HG02798 (cell line): ENCODE data around the gene ZSCAN2.

ENCODE experiments used
- ATAC-seq: cut with Tn5 transposase; IDR thresholded peaks from one replicate; pipeline ENCODE4 v1.9.1; 2021; ENCODE audit warnings: mild to moderate bottlenecking; ENCODE audit not compliant: unreplicated experiment, poor library complexity

ZSCAN2 gene

GRCh38 chr15:84659904-84660781 lies 59.3 kb downstream of the ZSCAN2 start:
- ATAC-seq, result no peak

- no peak for ATAC-seq
Observed at GRCh38 chr15:84661001-84661400, 60.2 kb downstream of the ZSCAN2 start.

GRCh38 chr15:84666373-84666772 lies 65.6 kb downstream of the ZSCAN2 start:
- ATAC-seq, result no peak

DNA sequence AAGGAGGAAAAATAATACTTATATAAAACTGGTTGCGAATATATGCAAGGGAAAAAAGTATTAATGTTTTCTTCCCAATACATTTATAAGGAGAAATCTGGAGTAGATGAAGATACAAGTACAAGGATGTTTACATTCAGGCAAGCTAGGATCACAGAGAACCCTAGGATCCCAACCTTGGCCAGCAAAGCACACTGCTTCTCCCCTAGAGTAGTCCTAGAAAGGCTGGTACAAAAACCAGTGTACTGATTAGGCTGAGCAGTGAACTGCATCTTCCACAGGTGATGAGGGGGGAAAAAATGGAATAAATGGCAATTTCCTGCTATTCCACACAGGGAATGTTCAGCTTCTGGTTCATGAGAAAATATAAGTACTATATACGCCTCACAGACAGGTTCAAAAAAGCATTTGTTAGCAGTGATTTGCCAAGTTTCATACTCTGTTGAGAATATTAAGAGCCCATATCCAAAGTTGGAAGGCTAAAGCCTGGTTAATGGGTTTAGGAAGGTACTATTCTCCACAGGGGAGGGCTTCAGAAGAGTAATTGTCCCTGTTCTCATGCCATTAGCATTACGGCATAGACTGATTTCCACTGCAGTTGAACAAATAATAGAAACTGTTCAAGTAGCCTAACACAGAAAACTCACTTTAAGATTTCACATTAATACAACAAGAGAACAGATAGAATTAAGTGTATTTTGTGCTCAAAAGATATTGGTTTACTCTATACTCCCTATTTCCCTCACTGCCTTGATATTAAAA lies 67.6 kb downstream of the ZSCAN2 start:
- ATAC-seq, result no peak

DNA sequence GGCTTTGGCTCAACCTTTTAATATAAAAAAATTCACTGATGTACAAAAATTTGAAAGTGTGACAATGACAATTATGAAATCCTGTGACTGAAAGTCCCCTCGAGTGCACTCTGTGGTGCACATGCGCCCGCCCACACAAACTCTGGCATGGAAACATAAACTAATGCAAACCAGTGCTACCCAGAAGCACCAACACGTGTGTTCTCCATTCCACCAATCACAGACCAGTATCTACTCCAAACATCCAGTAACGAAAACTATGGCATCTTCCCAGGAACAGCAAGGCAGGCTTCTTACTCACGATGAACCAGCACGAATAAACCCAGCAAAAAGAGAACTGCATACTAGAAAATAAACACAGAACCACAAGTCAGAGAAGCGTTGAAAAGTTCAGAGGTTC lies 68.9 kb downstream of the ZSCAN2 start:
- ATAC-seq, result no peak

DNA sequence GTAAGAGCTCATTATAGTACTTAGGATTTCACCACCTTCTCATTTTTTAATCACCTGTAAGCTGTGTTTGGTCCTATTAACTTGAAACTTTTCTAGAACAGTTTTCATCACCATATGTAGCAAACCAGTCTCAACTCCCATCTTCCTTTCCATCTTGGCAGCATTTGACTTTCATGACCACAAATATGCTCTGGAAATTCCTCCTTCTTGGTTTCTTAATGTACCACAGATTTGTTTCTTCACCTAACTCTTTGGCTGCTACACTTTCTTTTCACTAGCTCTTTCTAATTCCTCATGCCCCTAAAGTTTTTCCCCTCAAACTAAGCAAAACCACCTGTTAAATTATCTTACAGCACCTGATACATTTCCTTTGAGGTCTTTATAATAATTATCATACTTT lies 70.4 kb downstream of the ZSCAN2 start:
- no peak for ATAC-seq
